GM19395 (cell line): Measurements from ENCODE around the gene TUBA1A.
"Not testable (repeated sequence)": the region's sequence is repeated elsewhere in the genome, so short reads cannot be mapped to it uniquely, and the experiment has no call there.

Experiments
- ATAC-seq: cut with Tn5 transposase; IDR thresholded peaks from one replicate; pipeline ENCODE4 v1.9.1; 2021; ENCODE audit warnings: mild to moderate bottlenecking, moderate library complexity; ENCODE audit not compliant: unreplicated experiment

Gene TUBA1A

GRCh38 chr12:49160399-49160798, 28.5 kb downstream of the TUBA1A start:
- peak; percentile 44 for ATAC-seq

GRCh38 chr12:49154221-49154620, 34.7 kb downstream of the TUBA1A start:
- ATAC-seq, result no peak

- ATAC-seq, result no peak
Observed at GRCh38 chr12:49147384-49147783, 41.5 kb downstream of the TUBA1A start.

- no peak for ATAC-seq
Observed at GRCh38 chr12:49146406-49146805, 42.5 kb downstream of the TUBA1A start.

GRCh38 chr12:49144384-49144783, 44.5 kb downstream of the TUBA1A start:
- ATAC-seq, result no peak

GRCh38 chr12:49138999-49139398, 49.9 kb downstream of the TUBA1A start:
- no peak for ATAC-seq

GRCh38 chr12:49138587-49138986, 50.3 kb downstream of the TUBA1A start:
- ATAC-seq, result no peak

GRCh38 chr12:49137476-49137875, 51.4 kb downstream of the TUBA1A start:
- ATAC-seq, result no peak

- not testable (repeated sequence) for ATAC-seq
Observed at GRCh38 chr12:49136997-49137396, 51.9 kb downstream of the TUBA1A start.
